Left ventricle myocardium inferior (tissue), 1 donor: ENCODE data around the gene RPL7A. TPM values are rescaled to one million over a fixed set of nuclear protein-coding genes. Genes with fewer than 3 reads are reported as not detected.

Source experiments
- DNase-seq: peaks from one replicate; pipeline ENCODE4 v3.0.0-alpha.2; 2020
- H3K27ac ChIP-seq: fragments of 200-600 bp; replicated peaks from 2 replicates; pipeline ENCODE4 v1.8.0; 2021
- H3K27me3 ChIP-seq: fragments of 200-600 bp; 2 replicates; pipeline ENCODE4 v1.8.0; 2021; ENCODE audit warnings: low read depth
- H3K36me3 ChIP-seq: fragments of 200-600 bp; 2 replicates; pipeline ENCODE4 v1.8.0; 2021
- H3K4me1 ChIP-seq: fragments of 200-600 bp; 2 replicates; pipeline ENCODE4 v1.8.0; 2021
- H3K4me3 ChIP-seq: fragments of 200-600 bp; 2 replicates; pipeline ENCODE4 v1.8.0; 2021; ENCODE audit warnings: mild to moderate bottlenecking, moderate library complexity
- H3K9me3 ChIP-seq: fragments of 200-600 bp; replicated peaks from 2 replicates; pipeline ENCODE4 v1.8.0; 2021
- CTCF ChIP-seq: fragments of 200-600 bp; IDR thresholded peaks from 2 replicates; pipeline ENCODE4 v1.8.0; 2021; ENCODE audit warnings: antibody characterized with exemption, mild to moderate bottlenecking, borderline replicate concordance
- intact Hi-C: fragments of 100-400 bp; cut with micrococcal nuclease; formaldehyde crosslinking; loops from one replicate; pipeline ENCODE4 v1.11.0; 2022
- total RNA-seq: library from RNA; stranded (reverse); fragmentation: NEBNext Ultra II Directional; extraction: Animal tissue kit (Norgen Biotek cat#: 25700); gene quantifications from one replicate; pipeline ENCODE4 v1.2.1, GENCODE V29; 2021
- donor health status: DM: no; HTN: yes; CAD: no; lungs with severe emphysema.

The RPL7A gene
- total RNA-seq, 1 donor from 2014 or later: 859 TPM

- no peak overlapping the region for H3K27ac ChIP-seq
- H3K4me3 ChIP-seq: no peak overlapping the region
- intact Hi-C loops: no loop called here
- no peak for TF ChIP-seq CTCF
- peaks cover 59% of the 10 kb centered on the region for H3K36me3 ChIP-seq
- H3K9me3 ChIP-seq: no peaks in the 10 kb centered on the region
- no peaks in the 10 kb centered on the region for H3K27me3 ChIP-seq
- peaks cover 62% of the 10 kb centered on the region for H3K4me1 ChIP-seq
- DNase-seq: no peak
Measured at GRCh38 chr9:133368249-133368881, 20.3 kb downstream of the RPL7A start.

- H3K4me1 ChIP-seq: peaks cover 72% of the 10 kb centered on the region
- TF ChIP-seq CTCF: no peak
- no peaks in the 10 kb centered on the region for H3K27me3 ChIP-seq
- intact Hi-C loops: no loop called here
- no peak for DNase-seq
- H3K4me3 ChIP-seq: no peak overlapping the region
- H3K9me3 ChIP-seq: no peaks in the 10 kb centered on the region
- H3K27ac ChIP-seq: no peak overlapping the region
- H3K36me3 ChIP-seq: peaks cover 48% of the 10 kb centered on the region
Measured at GRCh38 chr9:133369422-133369821, 21.4 kb downstream of the RPL7A start.

- Histone ChIP-seq H3K27ac (no peak overlapping the region), H3K36me3 (peaks cover 43% of the 10 kb centered on the region), H3K27me3 (no peaks in the 10 kb centered on the region), H3K9me3 (no peaks in the 10 kb centered on the region), H3K4me3 (no peak overlapping the region), H3K4me1 (peaks cover 78% of the 10 kb centered on the region)
- intact Hi-C loops: no loop called here
- TF ChIP-seq CTCF: no peak
- DNase-seq: no peak
Measured at GRCh38 chr9:133369933-133370332, 21.9 kb downstream of the RPL7A start.

- intact Hi-C loops: no loop called here
- peaks cover 85% of the 10 kb centered on the region for H3K4me1 ChIP-seq
- peaks cover 36% of the 10 kb centered on the region for H3K36me3 ChIP-seq
- no peak for TF ChIP-seq CTCF
- H3K27me3 ChIP-seq: no peaks in the 10 kb centered on the region
- H3K27ac ChIP-seq: no peak overlapping the region
- no peak overlapping the region for H3K4me3 ChIP-seq
- no peak for DNase-seq
- no peaks in the 10 kb centered on the region for H3K9me3 ChIP-seq
Measured at GRCh38 chr9:133370685-133371084, 22.7 kb downstream of the RPL7A start.

- no peak for DNase-seq
- Histone ChIP-seq H3K27ac (peak overlapping the region; percentile 27), H3K4me3 (no peak overlapping the region), H3K4me1 (peaks cover 89% of the 10 kb centered on the region), H3K9me3 (no peaks in the 10 kb centered on the region), H3K36me3 (peaks cover 30% of the 10 kb centered on the region), H3K27me3 (no peaks in the 10 kb centered on the region)
- no peak for TF ChIP-seq CTCF
- intact Hi-C loops: no loop called here
Measured at GRCh38 chr9:133371261-133371711, 23.3 kb downstream of the RPL7A start.
